Naive B cell (primary cell): ENCODE data around the gene ELP2. TPM values are rescaled to one million over a fixed set of nuclear protein-coding genes. Genes with fewer than 3 reads are reported as not detected.

Experiments
- ATAC-seq, 2 donors: fragments of 150-1000 bp; cut with Tn5 transposase; 2 replicates each; pipeline ENCODE4 v1.10.0; 2021; ENCODE audit warnings: low read depth in 2 of 2, mild to moderate bottlenecking in 2 of 2, moderate library complexity in 2 of 2
- DNase-seq: peaks from one replicate; pipeline ENCODE4 v3.0.0; 2022
- H3K27ac Mint-ChIP-seq, 6 donors: one replicate each; pipeline ENCODE4 v1.8.0; 2020 to 2022; ENCODE audit warnings: mild to moderate bottlenecking in 6 of 6, mixed read lengths in 6 of 6, moderate library complexity in 5 of 6, inconsistent platforms in 2 of 6
- H3K27me3 Mint-ChIP-seq, 3 donors: one replicate each; pipeline ENCODE4 v1.8.0; 2021 to 2022; ENCODE audit warnings: mixed read lengths in 3 of 3, mild to moderate bottlenecking in 1 of 3
- H3K36me3 Mint-ChIP-seq, 2 donors: one replicate each; pipeline ENCODE4 v1.8.0; 2020 to 2022; ENCODE audit warnings: mixed read lengths in 2 of 2, inconsistent platforms in 1 of 2, mild to moderate bottlenecking in 1 of 2
- H3K4me1 Mint-ChIP-seq, 3 donors: one replicate each; pipeline ENCODE4 v1.8.0; 2020 to 2022; ENCODE audit warnings: mixed read lengths in 3 of 3, inconsistent platforms in 1 of 3, mild to moderate bottlenecking in 1 of 3, moderate library complexity in 1 of 3
- H3K4me3 Mint-ChIP-seq, 8 donors: one replicate each; pipeline ENCODE4 v1.8.0; 2020 to 2022; ENCODE audit warnings: mild to moderate bottlenecking in 8 of 8, mixed read lengths in 8 of 8, moderate library complexity in 8 of 8, inconsistent platforms in 2 of 8
- H3K9me3 Mint-ChIP-seq, 7 donors: one replicate each; pipeline ENCODE4 v1.8.0; 2020 to 2022; ENCODE audit warnings: mixed read lengths in 7 of 7, mild to moderate bottlenecking in 5 of 7, inconsistent platforms in 2 of 7, moderate library complexity in 1 of 7
- polyA plus RNA-seq, 6 donors: library from polyadenylated mRNA; unstranded; fragments of 300-500 nt; fragmentation: Illumina TruSeq; gene quantifications; one replicate each; pipeline ENCODE4 v1.2.3, GENCODE V29; 2021; ENCODE audit warnings: low read depth in 6 of 6

ELP2 gene
- polyA plus RNA-seq, 6 donors from 2014 or later, result 65.3 to 114 (median 80.7) TPM

GRCh38 chr18:36177913-36178312 is 48.2 kb downstream of the ELP2 start:
- Mint-ChIP-seq H3K9me3 (no peaks in the 10 kb centered on the region), H3K27ac (peak overlapping the region in 3 of 6 donors; percentile 39 to 81 (median 76)), H3K36me3 (peaks cover 10 to 16% of the 10 kb centered on the region in 2 donors), H3K27me3 (no peaks in the 10 kb centered on the region), H3K4me1 (peaks cover 21 to 27% (median 22%) of the 10 kb centered on the region in 3 donors), H3K4me3 (no peak overlapping the region)
- DNase-seq, result no peak
- ATAC-seq, result no peak

DNA sequence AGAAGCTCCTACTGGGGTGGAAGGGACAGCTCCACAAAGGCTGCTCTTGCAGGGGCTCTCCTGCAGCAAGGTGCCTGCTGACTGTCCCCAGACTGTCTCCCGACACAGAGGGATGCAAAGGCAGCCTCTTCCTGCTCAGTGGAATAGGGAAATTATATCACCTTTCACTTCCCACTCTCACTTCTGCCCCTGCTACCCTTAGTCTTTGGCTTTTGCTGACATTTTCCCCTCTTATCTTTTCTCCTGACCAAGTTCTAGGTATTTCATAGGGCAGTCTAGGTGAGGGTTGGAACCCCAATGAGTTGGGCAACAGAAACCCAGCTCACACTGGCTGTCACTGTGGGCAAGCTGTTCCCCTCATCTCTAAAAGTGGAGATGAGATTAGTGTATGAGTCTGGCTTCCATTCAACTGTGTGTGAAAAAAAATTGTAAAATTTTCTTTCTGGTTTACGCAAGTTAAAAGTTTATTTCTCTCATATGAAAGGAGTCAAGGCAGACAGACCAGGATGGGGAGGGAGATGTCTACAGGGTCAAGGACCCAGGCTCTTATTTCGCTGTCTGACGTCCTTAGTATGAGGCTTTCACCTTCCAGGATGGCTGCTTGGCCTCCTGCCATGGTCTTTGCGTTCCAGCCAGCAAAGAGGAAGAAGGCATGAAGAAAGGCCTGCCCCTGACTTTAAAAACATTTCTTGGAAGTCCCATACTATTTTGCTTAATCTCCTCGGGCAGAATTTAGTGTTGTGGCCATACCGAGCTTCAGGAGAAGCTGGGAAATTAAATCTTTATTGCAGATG is 50.1 kb downstream of the ELP2 start:
- H3K36me3 Mint-ChIP-seq, result peaks cover 10 to 16% of the 10 kb centered on the region in 2 donors
- DNase-seq (no peak), ATAC-seq (peak; percentile 56 to 69)
- H3K9me3 Mint-ChIP-seq, result no peaks in the 10 kb centered on the region
- H3K27ac Mint-ChIP-seq, result peak overlapping the region in 4 of 6 donors; percentile 21 to 80 (median 54)
- peak overlapping the region in 1 of 8 donors; percentile 67 for H3K4me3 Mint-ChIP-seq
- H3K27me3 Mint-ChIP-seq, result no peaks in the 10 kb centered on the region
- H3K4me1 Mint-ChIP-seq, result peaks cover 22 to 27% (median 25%) of the 10 kb centered on the region in 3 donors

DNA sequence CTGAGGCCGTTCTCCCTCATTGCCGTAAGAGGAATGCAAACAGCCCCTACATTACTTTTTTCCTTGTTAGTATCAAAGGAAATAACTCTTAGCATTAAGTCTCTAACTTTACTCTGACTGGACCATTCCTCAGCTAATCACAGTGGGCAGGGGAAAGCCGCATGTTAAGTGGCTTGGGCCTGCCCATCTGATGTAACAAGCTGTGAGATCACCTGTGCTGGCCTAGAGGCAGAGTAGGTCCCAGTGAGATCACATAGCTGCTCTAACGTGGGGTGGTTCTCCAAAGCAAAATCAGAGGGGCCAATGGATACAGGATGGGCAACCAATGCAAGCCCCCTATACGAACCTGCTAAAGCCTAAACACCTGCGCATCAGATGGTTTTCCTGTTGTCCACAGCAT is 51.7 kb downstream of the ELP2 start:
- H3K27me3 Mint-ChIP-seq, result peaks cover 0 to 3% (median 3%) of the 10 kb centered on the region in 3 donors
- no peak for ATAC-seq
- H3K9me3 Mint-ChIP-seq, result no peaks in the 10 kb centered on the region
- H3K36me3 Mint-ChIP-seq, result peaks cover 0 to 8% of the 10 kb centered on the region in 2 donors
- peaks cover 33 to 38% (median 34%) of the 10 kb centered on the region in 3 donors for H3K4me1 Mint-ChIP-seq
- peak overlapping the region in 2 of 6 donors; percentile 12 to 67 for H3K27ac Mint-ChIP-seq
- no peak overlapping the region for H3K4me3 Mint-ChIP-seq
- DNase-seq, result no peak

- Mint-ChIP-seq H3K27me3 (peaks cover 0 to 5% (median 3%) of the 10 kb centered on the region in 3 donors), H3K4me1 (peaks cover 35 to 44% (median 36%) of the 10 kb centered on the region in 3 donors), H3K4me3 (no peak overlapping the region), H3K27ac (peak overlapping the region in 1 of 6 donors; percentile 12), H3K9me3 (no peaks in the 10 kb centered on the region), H3K36me3 (peaks cover 0 to 6% of the 10 kb centered on the region in 2 donors)
- DNase-seq (no peak), ATAC-seq (no peak)
These were observed 52.3 kb downstream of the ELP2 start for GRCh38 chr18:36181898-36182506.

- Mint-ChIP-seq H3K27ac (peak overlapping the region in 1 of 6 donors; percentile 48), H3K4me1 (peaks cover 32 to 51% (median 36%) of the 10 kb centered on the region in 3 donors), H3K36me3 (no peaks in the 10 kb centered on the region), H3K4me3 (no peak overlapping the region), H3K9me3 (no peaks in the 10 kb centered on the region), H3K27me3 (peaks cover 1 to 9% (median 4%) of the 10 kb centered on the region in 3 donors)
- no peak for ATAC-seq
- no peak for DNase-seq
These were observed 53.3 kb downstream of the ELP2 start for GRCh38 chr18:36183033-36183432.

- DNase-seq, result no peak
- Mint-ChIP-seq H3K4me3 (peak overlapping the region in 2 of 8 donors; percentile 23 to 28), H3K4me1 (peaks cover 29 to 49% (median 38%) of the 10 kb centered on the region in 3 donors), H3K27ac (peak overlapping the region in 1 of 6 donors; percentile 55), H3K27me3 (peaks cover 11 to 18% (median 13%) of the 10 kb centered on the region in 3 donors), H3K36me3 (no peaks in the 10 kb centered on the region), H3K9me3 (no peaks in the 10 kb centered on the region)
- no peak for ATAC-seq
These were observed 54.3 kb downstream of the ELP2 start for GRCh38 chr18:36183987-36184386.

DNA sequence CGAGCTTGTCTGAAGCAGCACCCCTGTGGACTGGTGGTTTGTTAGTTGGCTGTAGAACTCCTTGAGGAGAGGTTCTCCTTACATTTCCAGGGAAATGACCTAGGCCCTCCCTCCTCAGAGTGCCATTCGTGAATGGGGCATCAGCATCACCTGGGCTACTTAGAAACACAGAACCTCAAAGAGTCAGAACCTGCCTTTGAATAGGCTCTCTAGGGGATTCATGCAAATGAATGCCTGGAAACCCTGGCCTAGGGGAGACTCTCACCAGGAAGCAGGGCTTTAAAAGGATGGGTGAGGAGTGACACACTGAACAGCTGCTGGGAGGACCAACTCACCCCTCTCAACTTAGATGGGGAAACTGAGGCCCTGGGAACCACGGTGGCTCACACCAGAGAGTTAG is 55.5 kb downstream of the ELP2 start:
- H3K27me3 Mint-ChIP-seq, result peaks cover 18 to 30% (median 23%) of the 10 kb centered on the region in 3 donors
- H3K9me3 Mint-ChIP-seq, result no peaks in the 10 kb centered on the region
- H3K36me3 Mint-ChIP-seq, result no peaks in the 10 kb centered on the region
- H3K4me3 Mint-ChIP-seq, result peak overlapping the region in 6 of 8 donors; percentile 33 to 82 (median 60)
- DNase-seq (no peak), ATAC-seq (peak in 1 of 2 donors; percentile 32)
- H3K4me1 Mint-ChIP-seq, result peaks cover 21 to 42% (median 29%) of the 10 kb centered on the region in 3 donors
- peak overlapping the region in 1 of 6 donors; percentile 42 for H3K27ac Mint-ChIP-seq

- Mint-ChIP-seq H3K4me1 (peaks cover 15 to 37% (median 22%) of the 10 kb centered on the region in 3 donors), H3K27ac (peak overlapping the region in 2 of 6 donors; percentile 56 to 58), H3K4me3 (peak overlapping the region; percentile 81 to 92 (median 87)), H3K36me3 (peaks cover 0 to 4% of the 10 kb centered on the region in 2 donors), H3K9me3 (no peaks in the 10 kb centered on the region), H3K27me3 (peaks cover 22 to 36% (median 26%) of the 10 kb centered on the region in 3 donors)
- DNase-seq (no peak), ATAC-seq (no peak)
These were observed 56.3 kb downstream of the ELP2 start for GRCh38 chr18:36185901-36186460.

DNA sequence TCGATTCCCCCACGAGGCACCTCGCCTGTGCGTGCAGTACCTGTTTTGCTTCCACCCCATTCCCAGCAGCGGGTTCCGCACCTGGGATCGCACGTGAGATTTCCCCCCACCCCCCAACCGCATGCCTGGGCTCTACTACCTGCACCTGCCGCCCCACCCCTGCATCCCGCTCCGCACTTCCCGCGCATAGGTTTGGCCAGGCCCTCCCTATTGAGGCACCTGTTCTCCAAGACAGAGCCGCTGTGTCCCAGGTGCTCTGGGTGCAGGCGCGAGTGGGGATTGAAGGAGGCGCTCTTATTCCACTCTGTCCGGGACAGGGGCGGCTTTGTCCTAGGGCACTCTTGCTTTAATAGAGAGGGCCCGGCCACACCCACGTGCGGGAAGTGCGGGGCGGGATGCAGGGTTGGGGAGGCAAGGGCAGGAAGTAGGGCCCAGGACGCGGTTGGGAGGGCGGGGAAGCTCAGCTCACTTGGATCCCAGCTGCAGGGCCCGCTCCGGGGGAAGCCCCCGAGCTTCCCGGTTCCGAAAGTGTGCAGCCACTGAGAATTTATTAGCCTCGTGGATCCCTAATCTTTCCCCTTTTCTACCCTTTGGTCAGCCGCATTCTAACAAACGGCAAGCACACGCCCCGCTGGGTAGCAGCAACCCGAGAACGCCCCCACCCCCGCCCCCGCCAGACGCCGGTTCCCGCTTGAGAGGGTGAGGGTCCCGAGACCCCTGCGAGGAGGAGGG is 56.9 kb downstream of the ELP2 start:
- H3K4me1 Mint-ChIP-seq, result peaks cover 15 to 36% (median 22%) of the 10 kb centered on the region in 3 donors
- peak overlapping the region in 2 of 6 donors; percentile 56 to 58 for H3K27ac Mint-ChIP-seq
- DNase-seq (no peak), ATAC-seq (peak; percentile 21 to 36)
- H3K27me3 Mint-ChIP-seq, result peaks cover 28 to 42% (median 28%) of the 10 kb centered on the region in 3 donors
- H3K36me3 Mint-ChIP-seq, result peaks cover 0 to 8% of the 10 kb centered on the region in 2 donors
- no peaks in the 10 kb centered on the region for H3K9me3 Mint-ChIP-seq
- H3K4me3 Mint-ChIP-seq, result peak overlapping the region; percentile 81 to 92 (median 87)

- Mint-ChIP-seq H3K4me3 (peak within 1 kb of the TSS; percentile 81 to 92 (median 87)), H3K27ac (peak within 1 kb of the TSS in 3 of 6 donors; percentile 56 to 58 (median 58)), H3K4me1 (peaks cover 15 to 31% (median 22%) of the 10 kb centered on the region in 3 donors), H3K9me3 (no peaks in the 10 kb centered on the region), H3K27me3 (peaks cover 28 to 46% (median 28%) of the 10 kb centered on the region in 3 donors), H3K36me3 (peaks cover 0 to 8% of the 10 kb centered on the region in 2 donors)
- ATAC-seq, result peak; percentile 65 to 68
- peak; percentile 41 for DNase-seq
These were observed 57.6 kb downstream of the ELP2 start, which contains the start of gene MOCOS for GRCh38 chr18:36187193-36187825. MOCOS (plus strand) TSS chr18:36187497; CDS start chr18:36187540, 43 bp downstream.

- Mint-ChIP-seq H3K36me3 (peaks cover 0 to 8% of the 10 kb centered on the region in 2 donors), H3K9me3 (no peaks in the 10 kb centered on the region), H3K4me1 (peaks cover 15 to 31% (median 22%) of the 10 kb centered on the region in 3 donors), H3K4me3 (peak overlapping the region; percentile 81 to 90 (median 86)), H3K27ac (peak overlapping the region in 2 of 6 donors; percentile 21 to 29), H3K27me3 (peaks cover 28 to 46% (median 28%) of the 10 kb centered on the region in 3 donors)
- peak; percentile 14 to 26 for ATAC-seq
- DNase-seq, result no peak
These were observed 58.4 kb downstream of the ELP2 start for GRCh38 chr18:36187826-36188721.
